ENCODE measurements around the gene GPR132. TPM values are rescaled to one million over a fixed set of nuclear protein-coding genes. Genes with fewer than 3 reads are reported as not detected.
"Not testable (repeated sequence)": the region's sequence is repeated elsewhere in the genome, so short reads cannot be mapped to it uniquely, and the experiment has no call there.

GPR132 gene, protein sequence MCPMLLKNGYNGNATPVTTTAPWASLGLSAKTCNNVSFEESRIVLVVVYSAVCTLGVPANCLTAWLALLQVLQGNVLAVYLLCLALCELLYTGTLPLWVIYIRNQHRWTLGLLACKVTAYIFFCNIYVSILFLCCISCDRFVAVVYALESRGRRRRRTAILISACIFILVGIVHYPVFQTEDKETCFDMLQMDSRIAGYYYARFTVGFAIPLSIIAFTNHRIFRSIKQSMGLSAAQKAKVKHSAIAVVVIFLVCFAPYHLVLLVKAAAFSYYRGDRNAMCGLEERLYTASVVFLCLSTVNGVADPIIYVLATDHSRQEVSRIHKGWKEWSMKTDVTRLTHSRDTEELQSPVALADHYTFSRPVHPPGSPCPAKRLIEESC
- 27.1 and 29.8 TPM in 2 replicates for total RNA-seq

GRCh38 chr14:105065280-105066228 lies at the start of gene GPR132:
Gene GPR132, minus strand, starts transcription at chr14:105065430. Its CDS starts 10,010 bp downstream, at chr14:105055420.
- peak; percentile 88 for DNase-seq (ENCODE audit: low spot score)
- Mint-ChIP-seq H3K9me3 (no peaks in the 10 kb centered on the region), H3K27ac (peak within 1 kb of the TSS; percentile 88), H3K27me3 (ENCODE audit: low read depth) (no peaks in the 10 kb centered on the region), H3K4me1 (ENCODE audit: low read depth) (peaks cover 50% of the 10 kb centered on the region), H3K36me3 (ENCODE audit: low read depth) (peaks cover 17% of the 10 kb centered on the region), H3K4me3 (ENCODE audit: low read depth) (peak within 1 kb of the TSS; percentile 87)
- intact Hi-C loops (cut with micrococcal nuclease) = loop anchor here (2.0 to 10.0 kb wide), 3 partner anchors 41 to 417 kb away; no protein-coding TSS in a partner anchor

DNA sequence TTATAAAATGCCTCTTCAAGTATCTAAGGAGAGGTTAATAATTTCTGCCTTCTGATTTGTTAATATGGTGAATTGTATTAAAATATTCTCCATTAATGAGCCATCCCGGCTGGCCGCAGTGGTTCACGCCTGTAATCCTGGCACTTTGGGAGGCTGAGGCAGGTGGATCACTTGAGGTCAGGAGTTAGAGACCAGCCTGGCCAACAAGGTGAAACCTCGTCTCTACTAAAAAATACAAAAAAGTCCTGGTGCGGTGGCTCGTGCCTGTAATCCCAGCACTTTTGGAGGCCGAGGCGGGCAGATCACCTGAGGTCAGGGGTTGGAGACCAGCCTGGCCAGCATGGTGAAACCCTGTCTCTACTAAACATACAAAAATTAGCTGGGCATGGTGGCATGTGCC lies 44.0 kb upstream of the GPR132 start:
- H3K9me3 Mint-ChIP-seq; H3K27ac Mint-ChIP-seq; DNase-seq (ENCODE audit: low spot score); H3K4me3 Mint-ChIP-seq (ENCODE audit: low read depth); H3K36me3 Mint-ChIP-seq (ENCODE audit: low read depth); H3K4me1 Mint-ChIP-seq (ENCODE audit: low read depth); intact Hi-C loops (cut with micrococcal nuclease): not testable (repeated sequence)
- H3K27me3 Mint-ChIP-seq (ENCODE audit: low read depth) = peaks cover 13% of the 10 kb centered on the region

DNA sequence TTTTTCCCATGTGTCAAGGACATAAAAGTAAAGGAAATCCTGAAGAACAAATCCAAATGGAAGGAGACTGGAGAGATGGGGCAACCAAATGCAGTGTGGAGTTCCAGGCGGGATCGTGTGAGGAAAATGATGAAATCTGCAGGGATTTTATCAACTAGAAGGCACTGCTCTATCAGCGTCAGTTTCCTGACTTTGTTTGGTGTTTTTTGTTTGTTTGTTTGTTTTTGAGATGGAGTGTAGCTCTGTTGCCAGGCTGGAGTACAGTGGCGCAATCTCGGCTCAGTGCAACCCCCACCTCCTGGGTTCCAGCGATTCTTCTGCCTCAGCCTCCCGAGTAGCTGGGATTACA lies 43.3 kb upstream of the GPR132 start:
- Mint-ChIP-seq H3K36me3 (ENCODE audit: low read depth) (no peaks in the 10 kb centered on the region), H3K27me3 (ENCODE audit: low read depth) (peaks cover 20% of the 10 kb centered on the region), H3K4me1 (ENCODE audit: low read depth) (no peaks in the 10 kb centered on the region), H3K4me3 (ENCODE audit: low read depth) (no peak overlapping the region), H3K9me3 (no peaks in the 10 kb centered on the region), H3K27ac (no peak overlapping the region)
- DNase-seq (ENCODE audit: low spot score) = no peak
- intact Hi-C loops (cut with micrococcal nuclease) = no loop called here

DNA sequence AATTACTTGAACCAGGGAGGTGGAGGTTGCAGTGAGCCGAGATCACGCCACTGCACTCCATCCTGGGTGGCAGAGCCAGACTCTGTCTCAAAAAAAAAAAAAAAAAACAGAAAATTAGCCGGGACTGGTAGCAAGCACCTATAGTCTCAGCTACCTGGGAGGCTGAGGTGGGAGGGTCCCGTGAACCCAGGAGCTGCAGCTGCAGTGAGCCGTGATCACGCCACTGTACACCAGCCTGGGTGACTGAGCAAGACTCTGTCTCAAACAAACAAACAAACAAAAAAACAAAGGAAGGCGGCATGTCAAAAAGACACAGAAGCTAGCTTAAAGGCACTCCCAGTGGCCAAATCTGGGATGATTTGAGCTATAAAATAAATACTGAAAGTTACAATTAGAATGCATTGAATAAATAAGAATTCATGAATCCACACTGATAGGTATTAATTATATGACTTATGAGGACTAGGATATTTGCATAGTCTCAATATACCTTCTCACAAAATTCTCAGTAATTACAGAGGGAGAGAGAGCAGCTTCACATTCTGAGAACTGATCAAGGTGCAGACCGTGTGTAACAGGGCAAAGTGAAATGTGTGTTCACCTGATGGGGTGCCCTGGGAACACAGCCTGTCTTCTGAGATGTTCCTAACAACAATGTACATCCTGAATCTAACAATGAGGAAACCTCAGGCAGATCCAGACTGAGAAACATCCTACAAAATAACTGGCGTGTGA lies 42.7 kb upstream of the GPR132 start:
- H3K9me3 Mint-ChIP-seq = no peaks in the 10 kb centered on the region
- H3K27ac Mint-ChIP-seq = no peak overlapping the region
- H3K27me3 Mint-ChIP-seq (ENCODE audit: low read depth) = peaks cover 23% of the 10 kb centered on the region

GRCh38 chr14:105107351-105107750 lies 42.1 kb upstream of the GPR132 start:
- Mint-ChIP-seq H3K36me3 (ENCODE audit: low read depth) (no peaks in the 10 kb centered on the region), H3K27ac (no peak overlapping the region), H3K4me1 (ENCODE audit: low read depth) (no peaks in the 10 kb centered on the region), H3K27me3 (ENCODE audit: low read depth) (peaks cover 28% of the 10 kb centered on the region), H3K9me3 (no peaks in the 10 kb centered on the region), H3K4me3 (ENCODE audit: low read depth) (no peak overlapping the region)
- no peak for DNase-seq (ENCODE audit: low spot score)
- intact Hi-C loops (cut with micrococcal nuclease) = no loop called here

More for the DNA sequence above, 42.7 kb upstream of the GPR132 start:
- Mint-ChIP-seq H3K36me3 (ENCODE audit: low read depth) (no peaks in the 10 kb centered on the region), H3K4me3 (ENCODE audit: low read depth) (no peak overlapping the region), H3K4me1 (ENCODE audit: low read depth) (no peaks in the 10 kb centered on the region)
- no peak for DNase-seq (ENCODE audit: low spot score)
- intact Hi-C loops (cut with micrococcal nuclease) = no loop called here

- intact Hi-C loops (cut with micrococcal nuclease) = no loop called here
- Mint-ChIP-seq H3K9me3 (no peaks in the 10 kb centered on the region), H3K27ac (no peak overlapping the region), H3K4me3 (ENCODE audit: low read depth) (no peak overlapping the region), H3K4me1 (ENCODE audit: low read depth) (no peaks in the 10 kb centered on the region), H3K36me3 (ENCODE audit: low read depth) (no peaks in the 10 kb centered on the region), H3K27me3 (ENCODE audit: low read depth) (peaks cover 32% of the 10 kb centered on the region)
- DNase-seq (ENCODE audit: low spot score) = no peak
These were observed 39.9 kb upstream of the GPR132 start for GRCh38 chr14:105105158-105105557.

DNA sequence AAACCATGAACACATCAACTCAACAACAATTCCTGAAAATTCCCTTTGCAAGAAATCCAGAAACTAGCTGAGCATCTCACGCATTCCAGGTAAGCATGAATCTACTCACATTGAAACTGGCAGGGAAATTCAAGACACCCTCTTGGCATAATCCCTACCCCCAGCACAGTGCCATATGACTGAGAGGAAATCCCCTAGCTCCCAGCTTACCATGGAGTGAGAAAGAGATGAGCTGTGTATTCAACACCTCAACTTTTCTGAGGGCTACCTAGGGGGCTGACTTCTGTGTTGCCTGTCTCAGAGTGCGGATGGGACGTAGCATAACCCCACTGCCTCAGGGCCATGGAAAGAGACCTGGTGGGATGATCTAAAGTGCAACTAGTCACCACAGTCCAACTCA lies 37.7 kb upstream of the GPR132 start:
- H3K36me3 Mint-ChIP-seq (ENCODE audit: low read depth) = no peaks in the 10 kb centered on the region
- no peaks in the 10 kb centered on the region for H3K9me3 Mint-ChIP-seq
- no peaks in the 10 kb centered on the region for H3K4me1 Mint-ChIP-seq (ENCODE audit: low read depth)
- H3K4me3 Mint-ChIP-seq (ENCODE audit: low read depth) = no peak overlapping the region
- no peak overlapping the region for H3K27ac Mint-ChIP-seq
- intact Hi-C loops (cut with micrococcal nuclease) = no loop called here
- H3K27me3 Mint-ChIP-seq (ENCODE audit: low read depth) = peaks cover 33% of the 10 kb centered on the region
- no peak for DNase-seq (ENCODE audit: low spot score)

DNA sequence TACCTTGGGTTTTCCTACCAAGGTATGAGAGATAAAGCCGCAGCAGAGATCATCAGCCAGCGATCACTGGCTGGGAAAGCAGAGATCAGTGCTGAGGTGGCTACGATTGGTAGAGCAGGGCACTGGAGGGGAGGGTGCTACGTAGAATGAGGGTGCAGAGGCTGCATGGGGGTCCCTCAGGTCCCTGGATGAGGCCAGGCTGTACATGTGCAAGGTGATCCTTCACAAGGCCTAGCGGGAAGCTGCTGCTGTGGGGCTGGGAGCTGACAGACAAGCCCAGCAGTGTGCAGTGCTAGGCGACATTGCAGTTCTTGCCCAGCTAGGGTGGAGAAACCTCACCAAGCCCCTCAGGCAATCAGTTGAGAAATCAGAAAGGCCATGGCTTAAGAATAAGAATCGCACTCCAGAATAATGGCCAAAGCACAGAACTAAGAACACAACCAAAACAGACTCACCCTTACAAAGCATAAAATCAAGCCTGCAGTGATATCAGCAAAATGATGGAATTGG lies 37.2 kb upstream of the GPR132 start:
- H3K4me3 Mint-ChIP-seq (ENCODE audit: low read depth) = no peak overlapping the region
- DNase-seq (ENCODE audit: low spot score) = no peak
- H3K27me3 Mint-ChIP-seq (ENCODE audit: low read depth) = peaks cover 33% of the 10 kb centered on the region
- no peaks in the 10 kb centered on the region for H3K36me3 Mint-ChIP-seq (ENCODE audit: low read depth)
- H3K9me3 Mint-ChIP-seq = no peaks in the 10 kb centered on the region
- intact Hi-C loops (cut with micrococcal nuclease) = no loop called here
- H3K27ac Mint-ChIP-seq = no peak overlapping the region
- no peaks in the 10 kb centered on the region for H3K4me1 Mint-ChIP-seq (ENCODE audit: low read depth)

DNA sequence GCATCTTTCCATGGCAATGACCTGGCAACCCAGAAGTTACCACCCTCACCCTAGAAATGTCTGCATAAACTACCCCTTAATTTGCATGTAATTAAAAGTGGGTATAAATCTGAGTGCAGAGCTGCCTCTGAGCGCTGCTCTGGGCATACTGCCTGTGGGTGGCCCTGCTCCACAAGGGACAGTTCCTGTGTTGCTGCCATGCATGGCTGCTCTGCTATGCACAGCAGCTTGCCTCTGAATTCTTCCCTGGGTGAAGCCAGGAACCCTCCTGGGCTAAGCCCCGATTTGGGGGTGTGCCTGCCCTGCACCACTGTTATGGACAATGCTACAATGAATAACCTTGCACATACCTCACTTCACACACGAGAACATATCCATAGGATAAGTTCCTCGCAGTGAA lies 35.7 kb upstream of the GPR132 start:
- no peak overlapping the region for H3K27ac Mint-ChIP-seq
- peaks cover 30% of the 10 kb centered on the region for H3K27me3 Mint-ChIP-seq (ENCODE audit: low read depth)
- no peak for DNase-seq (ENCODE audit: low spot score)
- H3K4me3 Mint-ChIP-seq (ENCODE audit: low read depth) = no peak overlapping the region
- H3K4me1 Mint-ChIP-seq (ENCODE audit: low read depth) = no peaks in the 10 kb centered on the region
- H3K9me3 Mint-ChIP-seq = no peaks in the 10 kb centered on the region
- intact Hi-C loops (cut with micrococcal nuclease) = no loop called here
- no peaks in the 10 kb centered on the region for H3K36me3 Mint-ChIP-seq (ENCODE audit: low read depth)

DNA sequence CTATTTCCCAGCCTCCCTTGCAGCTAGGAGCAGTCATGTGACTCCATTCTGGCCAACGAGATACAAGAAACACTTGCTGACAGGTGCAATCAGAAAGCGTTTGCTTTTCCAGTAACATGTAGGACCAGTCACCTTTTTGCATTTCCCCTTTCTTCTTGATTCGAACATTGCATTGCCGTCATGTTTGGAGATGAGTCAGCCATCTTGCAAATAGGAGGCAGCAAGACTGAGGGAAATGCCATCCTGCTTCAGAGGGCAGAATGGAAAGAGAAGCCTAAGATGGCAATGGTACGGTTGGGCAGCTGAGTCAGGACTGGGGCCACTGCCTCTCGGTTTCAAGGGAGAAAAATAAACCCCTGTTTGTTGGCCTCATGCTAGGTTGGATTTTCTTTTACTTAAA lies 34.5 kb upstream of the GPR132 start:
- Mint-ChIP-seq H3K9me3 (no peaks in the 10 kb centered on the region), H3K27me3 (ENCODE audit: low read depth) (peaks cover 24% of the 10 kb centered on the region), H3K36me3 (ENCODE audit: low read depth) (no peaks in the 10 kb centered on the region), H3K4me1 (ENCODE audit: low read depth) (no peaks in the 10 kb centered on the region), H3K27ac (no peak overlapping the region), H3K4me3 (ENCODE audit: low read depth) (no peak overlapping the region)
- intact Hi-C loops (cut with micrococcal nuclease) = no loop called here
- DNase-seq (ENCODE audit: low spot score) = no peak

GRCh38 chr14:105098316-105098715 lies 33.1 kb upstream of the GPR132 start:
- H3K4me3 Mint-ChIP-seq (ENCODE audit: low read depth) = no peak overlapping the region
- H3K36me3 Mint-ChIP-seq (ENCODE audit: low read depth) = no peaks in the 10 kb centered on the region
- intact Hi-C loops (cut with micrococcal nuclease) = no loop called here
- peaks cover 15% of the 10 kb centered on the region for H3K27me3 Mint-ChIP-seq (ENCODE audit: low read depth)
- no peak overlapping the region for H3K27ac Mint-ChIP-seq
- peaks cover 7% of the 10 kb centered on the region for H3K4me1 Mint-ChIP-seq (ENCODE audit: low read depth)
- H3K9me3 Mint-ChIP-seq = no peaks in the 10 kb centered on the region
- no peak for DNase-seq (ENCODE audit: low spot score)

DNA sequence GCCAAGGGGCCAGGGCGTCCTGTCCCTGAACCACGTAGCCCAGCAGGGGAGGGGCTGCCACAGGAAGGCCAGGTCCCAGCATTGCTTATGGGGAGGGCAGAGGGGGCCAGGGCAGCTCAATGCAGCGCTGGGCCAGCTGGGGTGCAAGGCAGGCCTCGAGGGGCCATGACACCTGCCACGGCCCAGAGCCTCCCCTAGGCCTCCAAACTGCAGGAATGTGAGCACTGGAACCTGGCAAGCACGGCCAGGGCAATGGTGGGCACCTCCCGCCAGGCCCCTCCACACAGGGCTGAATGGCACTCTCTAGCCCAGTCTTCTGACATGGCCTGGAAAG lies 32.5 kb upstream of the GPR132 start:
- H3K4me3 Mint-ChIP-seq (ENCODE audit: low read depth) = no peak overlapping the region
- H3K27me3 Mint-ChIP-seq (ENCODE audit: low read depth) = peaks cover 12% of the 10 kb centered on the region
- intact Hi-C loops (cut with micrococcal nuclease) = no loop called here
- H3K27ac Mint-ChIP-seq = no peak overlapping the region
- H3K9me3 Mint-ChIP-seq = no peaks in the 10 kb centered on the region
- peaks cover 7% of the 10 kb centered on the region for H3K4me1 Mint-ChIP-seq (ENCODE audit: low read depth)
- no peaks in the 10 kb centered on the region for H3K36me3 Mint-ChIP-seq (ENCODE audit: low read depth)
- DNase-seq (ENCODE audit: low spot score) = no peak

All from activated T-helper 2 cell treated with anti-CD3 and anti-CD28 coated beads, Interferon-gamma antibody, Interleukin-2, Interleukin-4, amounts not matched to agents 10 μg/mL and 5 μg/mL and 100 μg/mL, durations not matched to agents 14 hours and 24 hours and 36 hours (primary cell).